GM21390 (cell line): ENCODE measurements around the gene UBE2H.

Source experiments
- ATAC-seq: cut with Tn5 transposase; IDR thresholded peaks from one replicate; pipeline ENCODE4 v1.9.1; 2021; ENCODE audit not compliant: unreplicated experiment

UBE2H gene

DNA sequence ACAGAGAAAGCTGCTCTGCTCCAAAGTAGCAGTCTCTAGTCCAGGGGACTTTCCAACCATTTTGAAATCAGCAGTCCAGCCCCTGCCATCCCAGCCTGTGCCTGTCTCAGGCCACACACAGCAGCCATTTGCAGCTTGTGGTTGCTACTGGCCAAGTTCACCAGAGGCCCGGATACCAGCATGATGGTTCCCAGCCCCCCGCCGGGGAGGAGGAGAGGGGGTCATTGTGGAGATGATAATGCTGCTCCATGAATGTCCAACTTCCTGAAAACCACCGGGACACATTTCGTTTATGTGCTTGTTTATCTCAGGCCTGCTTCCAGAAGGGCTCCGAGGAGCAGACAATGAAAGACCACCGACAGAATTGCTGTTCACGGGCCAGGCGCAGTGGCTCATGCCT lies 160.0 kb downstream of the UBE2H start:
- no peak for ATAC-seq

- ATAC-seq: no peak
Measured at GRCh38 chr7:129790136-129790535, 162.6 kb downstream of the UBE2H start.

DNA sequence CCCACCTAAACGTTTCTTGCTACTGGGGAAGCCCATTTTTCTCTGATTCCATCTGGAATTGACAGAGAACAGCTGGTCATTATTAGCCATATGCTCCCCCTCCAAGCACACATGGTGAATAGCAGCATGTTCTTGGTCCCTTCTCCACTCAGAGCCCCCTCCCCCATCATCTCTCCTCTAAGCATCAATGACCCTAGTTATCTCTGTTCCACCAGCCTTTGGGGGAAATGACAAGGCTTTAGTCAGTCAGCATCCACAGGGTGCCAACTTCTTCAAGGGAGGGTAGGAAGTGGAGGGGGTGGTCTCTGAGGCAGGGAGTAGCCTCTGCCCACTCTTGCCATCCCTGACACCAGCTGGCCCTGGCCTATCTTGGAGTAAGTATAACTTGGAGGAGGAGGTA lies 163.1 kb downstream of the UBE2H start:
- ATAC-seq: no peak

GRCh38 chr7:129789000-129789399 lies 163.8 kb downstream of the UBE2H start:
- ATAC-seq: no peak

DNA sequence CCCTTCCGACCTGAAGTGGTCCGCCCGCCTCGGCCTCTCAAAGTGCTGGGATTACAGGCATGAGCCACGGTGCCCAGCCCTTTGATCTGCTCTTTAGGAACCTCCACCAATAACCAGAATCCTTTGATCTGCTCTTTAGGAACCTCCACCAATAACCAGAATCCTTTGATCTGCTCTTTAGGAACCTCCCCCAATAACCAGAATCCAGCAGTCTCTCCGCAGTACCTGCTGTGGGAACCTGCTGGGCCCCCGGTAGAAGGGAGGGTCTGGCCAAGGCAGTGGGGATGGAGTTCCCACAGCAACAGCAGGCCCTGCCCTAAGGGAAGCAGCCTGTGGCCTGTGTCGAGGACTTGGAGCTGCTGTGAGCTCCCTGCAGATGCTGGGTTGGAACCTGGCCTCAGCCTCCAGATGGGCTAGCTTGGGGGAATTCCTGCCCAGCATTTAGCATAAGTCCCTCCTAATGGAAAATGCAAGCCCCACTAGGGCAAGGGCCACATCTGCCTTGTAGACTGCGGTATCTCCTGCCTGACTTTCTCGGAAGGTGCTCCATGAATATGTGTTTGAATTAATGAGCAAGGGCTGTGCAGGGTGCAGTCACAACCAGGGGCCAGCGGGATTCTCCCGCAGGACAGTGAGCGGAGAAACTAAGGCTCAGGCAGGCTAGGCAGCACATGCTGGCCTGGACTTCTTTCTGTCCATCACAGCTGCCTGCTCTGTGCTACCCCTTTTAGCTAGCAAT lies 165.8 kb downstream of the UBE2H start:
- no peak for ATAC-seq

DNA sequence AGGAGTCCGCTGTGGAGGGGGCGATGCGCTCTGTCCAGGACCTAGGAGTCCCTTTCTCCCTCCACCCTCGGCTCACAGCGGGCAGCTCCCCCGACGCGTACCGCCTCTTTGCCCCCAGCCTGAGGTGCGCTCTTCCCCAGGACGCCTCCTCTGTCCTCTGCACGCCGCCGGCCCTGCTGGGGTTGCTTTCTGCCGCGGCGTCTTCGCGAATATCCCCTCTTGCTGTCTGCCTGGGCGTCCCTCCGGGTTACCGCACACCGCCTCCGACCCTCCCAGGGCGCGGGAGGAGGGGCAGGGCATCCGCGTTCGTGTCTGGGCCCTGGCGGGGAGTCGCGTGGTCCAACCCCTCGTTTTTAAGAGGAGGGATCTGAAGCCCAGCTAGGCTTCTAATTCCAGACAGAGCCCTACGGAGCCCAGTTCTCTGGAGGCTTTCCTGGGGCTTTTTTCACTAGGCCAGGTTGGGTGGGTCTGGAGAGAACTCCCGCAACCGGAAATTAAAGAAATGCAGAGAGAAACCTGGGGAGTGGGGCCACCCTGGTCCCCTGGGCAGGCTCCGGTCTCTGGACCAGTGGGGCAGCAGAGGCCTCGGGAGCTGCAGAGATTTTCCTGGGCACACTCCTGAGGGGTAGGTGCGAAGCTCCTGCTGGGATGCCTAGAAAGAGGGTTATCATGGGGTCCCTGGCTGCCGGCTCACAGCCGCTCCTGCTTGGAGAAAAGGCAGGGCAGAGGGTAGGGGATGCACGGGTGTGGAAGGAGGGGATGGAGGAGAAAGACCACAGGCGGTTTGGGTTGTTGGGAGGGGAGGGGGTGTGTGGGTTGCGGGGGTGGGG lies 166.9 kb downstream of the UBE2H start:
- no peak for ATAC-seq

DNA sequence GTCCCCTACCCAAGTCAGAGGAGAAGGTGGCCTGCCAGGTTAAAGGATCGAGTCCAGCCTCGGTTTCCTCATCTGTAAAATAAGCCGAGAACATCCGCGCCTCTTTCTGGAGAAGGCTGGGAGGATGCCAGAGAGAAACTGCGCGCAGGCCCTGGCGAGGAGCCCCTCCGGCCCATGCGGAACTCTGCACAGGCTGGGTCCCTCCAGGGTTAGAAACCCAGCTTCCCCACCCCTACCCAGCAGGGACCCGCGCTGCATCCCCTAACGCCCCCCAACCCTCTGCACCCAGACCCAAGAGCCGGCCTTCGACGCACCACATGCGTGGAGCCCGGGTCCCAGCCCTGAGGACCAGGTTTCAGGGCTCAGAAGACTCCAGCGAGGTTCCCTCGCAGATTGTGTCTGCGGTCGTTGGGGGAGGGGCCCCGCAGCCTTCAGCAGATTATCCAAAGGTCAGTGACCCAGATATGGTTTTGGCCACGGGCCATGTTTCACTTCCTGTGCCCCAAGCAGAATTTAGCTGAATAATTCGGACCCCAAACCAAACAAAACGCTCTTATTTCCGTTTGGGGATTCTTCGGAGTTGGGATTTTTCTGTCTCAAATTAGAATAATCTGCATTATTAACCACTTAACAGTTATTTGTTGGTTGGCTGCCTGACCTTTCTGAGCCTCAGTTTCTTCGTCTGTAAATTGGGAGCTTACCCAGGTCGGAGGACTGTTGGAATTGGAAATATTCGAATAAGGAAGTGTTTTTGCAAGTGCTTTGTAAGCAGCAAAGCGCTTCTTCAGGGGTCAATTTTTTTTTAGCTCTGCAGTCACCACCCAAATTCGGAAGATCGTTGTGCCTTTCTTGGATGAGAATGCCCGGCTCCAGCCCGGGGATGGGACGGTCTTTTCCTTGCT lies 167.7 kb downstream of the UBE2H start:
- ATAC-seq: no peak

DNA sequence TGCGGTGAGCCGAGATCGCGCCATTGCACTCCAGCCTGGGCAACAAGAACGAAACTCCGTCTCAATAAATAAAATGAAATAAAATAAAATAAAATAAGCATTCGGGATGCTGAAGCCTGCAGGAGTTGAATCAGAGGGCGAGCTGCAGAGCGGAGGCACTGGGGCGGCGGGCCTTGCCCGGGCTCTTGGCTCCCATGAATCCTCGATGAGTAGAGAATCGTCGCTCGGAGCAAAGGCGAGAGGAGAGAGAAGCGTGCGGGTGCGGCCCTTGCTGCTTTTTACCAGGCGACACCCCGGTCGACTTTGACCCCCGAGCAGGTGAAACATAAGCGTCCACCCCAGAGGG lies 168.3 kb downstream of the UBE2H start:
- no peak for ATAC-seq

GRCh38 chr7:129783584-129783919 lies 169.2 kb downstream of the UBE2H start:
- no peak for ATAC-seq

GRCh38 chr7:129782818-129783583 lies 169.8 kb downstream of the UBE2H start:
- no peak for ATAC-seq

DNA sequence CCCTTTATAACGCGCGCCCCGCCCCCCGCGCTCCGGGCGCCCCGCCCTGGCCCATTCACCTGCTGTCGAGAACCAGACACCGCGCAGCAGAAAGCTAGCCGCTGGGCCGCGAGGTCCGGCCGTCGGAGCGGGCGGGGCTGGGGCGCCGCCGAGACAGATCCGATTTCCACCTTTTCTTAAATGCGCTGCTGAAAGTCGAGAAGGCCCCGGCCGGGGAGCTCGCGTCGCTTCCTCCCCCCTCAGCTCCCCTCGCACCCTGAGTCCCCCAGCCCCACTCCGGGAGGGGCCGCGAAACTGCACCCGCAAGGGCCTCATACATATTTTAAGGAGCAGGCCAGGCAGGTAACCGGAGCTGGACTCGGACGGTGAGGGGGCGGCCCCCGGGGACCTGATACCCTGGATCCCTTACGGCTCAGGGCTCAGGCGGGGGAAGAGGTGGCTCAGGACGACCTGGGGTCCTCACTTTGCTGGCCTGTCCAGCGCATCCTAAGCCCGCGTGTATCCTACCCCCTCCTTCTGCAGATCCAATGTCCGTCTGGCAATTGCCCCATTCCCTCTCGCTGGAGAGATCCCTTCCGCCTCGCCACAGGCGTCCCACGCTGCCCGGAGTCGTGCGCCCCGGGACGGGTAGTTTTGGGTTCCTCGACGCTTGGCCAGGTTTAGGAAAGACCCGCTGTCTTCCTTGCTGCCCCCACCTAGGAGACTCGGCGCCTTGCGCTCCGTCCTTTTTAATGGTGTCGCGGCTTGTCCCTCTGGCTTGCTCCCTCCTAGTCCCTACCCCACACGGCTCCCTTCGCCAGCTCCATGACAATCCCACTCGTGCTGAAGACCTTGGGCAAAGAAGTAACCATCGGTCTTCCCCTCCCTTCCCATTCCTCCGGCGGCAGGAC lies 170.6 kb downstream of the UBE2H start:
- no peak for ATAC-seq

- no peak for ATAC-seq
Measured at GRCh38 chr7:129780974-129781927, 171.5 kb downstream of the UBE2H start.
